Keratinocyte (primary cell): Measurements from ENCODE around the gene NUP214. TPM values are rescaled to one million over a fixed set of nuclear protein-coding genes. Genes with fewer than 3 reads are reported as not detected.

Experiments used
- DNase-seq: peaks from one replicate; pipeline ENCODE4 v3.0.0-alpha.2; 2011; ENCODE audit warnings: low read depth, missing footprints, low spot score
- FAIRE-seq: peaks from 2 replicates; lab custom pipeline; 2011; peaks lifted over from hg19 to GRCh38; lab: Jason Lieb, UNC
- H2AFZ ChIP-seq: 2 replicates; pipeline ENCODE4 v1.6.0; 2012; ENCODE audit warnings: low read length, control low read depth, inconsistent platforms; ENCODE audit not compliant: control insufficient read depth
- H3K27ac ChIP-seq: 2 replicates; pipeline ENCODE4 v1.5.1; 2011; ENCODE audit warnings: low read length; ENCODE audit not compliant: control insufficient read depth, insufficient read depth
- H3K27me3 ChIP-seq: 3 replicates; pipeline ENCODE4 v1.6.0; 2011; ENCODE audit warnings: low read length; ENCODE audit not compliant: control insufficient read depth, insufficient read depth; ENCODE audit errors: extremely low read depth
- H3K36me3 ChIP-seq, 2 experiments: 2 replicates in 1 of 2; 3 replicates in 1 of 2; pipeline ENCODE4 v1.5.1; 2011; ENCODE audit warnings: low read length in 2 of 2, mild to moderate bottlenecking in 1 of 2; ENCODE audit not compliant: control insufficient read depth in 2 of 2, insufficient read depth in 2 of 2; ENCODE audit errors: extremely low read depth in 1 of 2
- H3K4me1 ChIP-seq: 3 replicates; pipeline ENCODE4 v1.5.1; 2011; ENCODE audit warnings: low read length; ENCODE audit not compliant: control insufficient read depth, insufficient read depth; ENCODE audit errors: extremely low read depth
- H3K4me2 ChIP-seq: 3 replicates; pipeline ENCODE4 v1.6.0; 2011; ENCODE audit warnings: low read depth, low read length; ENCODE audit not compliant: control insufficient read depth, insufficient read depth; ENCODE audit errors: extremely low read depth
- H3K4me3 ChIP-seq, 3 experiments: fragments of 200-600 bp in 1 of 3; sonication (generic) in 1 of 3; 2 replicates in 2 of 3; 3 replicates in 1 of 3; pipeline ENCODE4 v1.5.1; 2011 to 2016; ENCODE audit warnings: low read length in 3 of 3, mild to moderate bottlenecking in 3 of 3, control low read depth in 2 of 3, inconsistent platforms in 1 of 3, low read depth in 1 of 3, mixed read lengths in 1 of 3, mixed run types in 1 of 3, moderate library complexity in 1 of 3; ENCODE audit not compliant: control insufficient read depth in 2 of 3, insufficient read depth in 2 of 3; ENCODE audit errors: extremely low read depth in 1 of 3
- H3K79me2 ChIP-seq: 2 replicates; pipeline ENCODE4 v1.6.0; 2012; ENCODE audit warnings: low read length; ENCODE audit not compliant: control insufficient read depth, insufficient read depth
- H3K9ac ChIP-seq: 3 replicates; pipeline ENCODE4 v1.6.0; 2011; ENCODE audit warnings: low read length; ENCODE audit not compliant: control insufficient read depth, insufficient read depth; ENCODE audit errors: extremely low read depth
- H3K9me1 ChIP-seq: 3 replicates; pipeline ENCODE4 v1.6.0; 2011; ENCODE audit warnings: low read length; ENCODE audit not compliant: control insufficient read depth, insufficient read depth; ENCODE audit errors: extremely low read depth
- H3K9me3 ChIP-seq: 2 replicates; pipeline ENCODE4 v1.5.1; 2012; ENCODE audit warnings: low read depth, low read length; ENCODE audit not compliant: control insufficient read depth
- H4K20me1 ChIP-seq: 3 replicates; pipeline ENCODE4 v1.6.0; 2011; ENCODE audit warnings: low read length; ENCODE audit not compliant: control insufficient read depth, insufficient read depth; ENCODE audit errors: extremely low read depth
- EZH2 ChIP-seq: IDR thresholded peaks from one replicate; pipeline ENCODE4 v1.6.1; 2012; ENCODE audit warnings: inconsistent platforms, mild to moderate bottlenecking, low read length, moderate library complexity
- dilution Hi-C: fragments of 300-500 bp; cut with MboI; formaldehyde crosslinking; loops from one replicate; pipeline ENCODE4 v1.7.0; 2020; ENCODE audit warnings: low sequenced_read_pairs; ENCODE audit not compliant: extremely low pct_ligation_motif_present
- polyA plus RNA-seq, 5 experiments: library from polyadenylated mRNA; depleted of rRNA in 3 of 5; stranded (reverse) in 3 of 5; stranded (forward) in 1 of 5; unstranded in 1 of 5; fragments of >200 nt; gene quantifications; 1 replicate in 1 of 5; 2 replicates in 3 of 5; 3 replicates in 1 of 5; pipeline versions ENCODE4 v1.2.1 to v1.2.3, GENCODE V29; 2011 to 2012; ENCODE audit warnings: missing spikeins in 2 of 5, low read depth in 1 of 5, low replicate concordance in 1 of 5
- TF ChIP-seq, protein P1 (sequence below), 3 experiments: IDR thresholded peaks in 1 of 3; conservative IDR thresholded peaks in 1 of 3; optimal IDR thresholded peaks in 1 of 3; 2 replicates in 2 of 3; 3 replicates in 1 of 3; pipeline versions ENCODE3 to v1.5.1; 2011; ENCODE audit warnings: low read length in 3 of 3, mild to moderate bottlenecking in 3 of 3, moderate library complexity in 2 of 3, control low read depth in 1 of 3, inconsistent platforms in 1 of 3; ENCODE audit not compliant: insufficient read depth in 2 of 3; ENCODE audit errors: extremely low read depth in 1 of 3

The NUP214 gene
- polyA plus RNA-seq, 1 donor (not counting 4 experiments of a cell fraction or from before 2014, with no cell fraction given) = 7.3 TPM

- H3K9me1 ChIP-seq = no peaks in the 10 kb centered on the region
- H3K36me3 ChIP-seq = no peaks in the 10 kb centered on the region
- no peak overlapping the region for H3K4me2 ChIP-seq
- no peak for TF ChIP-seq EZH2
- TF ChIP-seq, protein P1, sequence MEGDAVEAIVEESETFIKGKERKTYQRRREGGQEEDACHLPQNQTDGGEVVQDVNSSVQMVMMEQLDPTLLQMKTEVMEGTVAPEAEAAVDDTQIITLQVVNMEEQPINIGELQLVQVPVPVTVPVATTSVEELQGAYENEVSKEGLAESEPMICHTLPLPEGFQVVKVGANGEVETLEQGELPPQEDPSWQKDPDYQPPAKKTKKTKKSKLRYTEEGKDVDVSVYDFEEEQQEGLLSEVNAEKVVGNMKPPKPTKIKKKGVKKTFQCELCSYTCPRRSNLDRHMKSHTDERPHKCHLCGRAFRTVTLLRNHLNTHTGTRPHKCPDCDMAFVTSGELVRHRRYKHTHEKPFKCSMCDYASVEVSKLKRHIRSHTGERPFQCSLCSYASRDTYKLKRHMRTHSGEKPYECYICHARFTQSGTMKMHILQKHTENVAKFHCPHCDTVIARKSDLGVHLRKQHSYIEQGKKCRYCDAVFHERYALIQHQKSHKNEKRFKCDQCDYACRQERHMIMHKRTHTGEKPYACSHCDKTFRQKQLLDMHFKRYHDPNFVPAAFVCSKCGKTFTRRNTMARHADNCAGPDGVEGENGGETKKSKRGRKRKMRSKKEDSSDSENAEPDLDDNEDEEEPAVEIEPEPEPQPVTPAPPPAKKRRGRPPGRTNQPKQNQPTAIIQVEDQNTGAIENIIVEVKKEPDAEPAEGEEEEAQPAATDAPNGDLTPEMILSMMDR (optimal IDR thresholded peaks at IDR 0.05 in 1 of 3, IDR thresholded peaks at IDR 0.05 in 1 of 3, conservative IDR thresholded peaks at IDR 0.05 in 1 of 3; ENCODE audit: extremely low read depth in 1 of 3, insufficient read depth in 2 of 3, low read length in 3 of 3) = no peak
- no peak overlapping the region for H3K27ac ChIP-seq
- H4K20me1 ChIP-seq = no peaks in the 10 kb centered on the region
- H3K4me3 ChIP-seq = no peak overlapping the region
- no peak overlapping the region for H2AFZ ChIP-seq
- no peaks in the 10 kb centered on the region for H3K27me3 ChIP-seq
- no peak for FAIRE-seq
- dilution Hi-C loops = no loop called here
- no peaks in the 10 kb centered on the region for H3K9me3 ChIP-seq
- DNase-seq = no peak
- H3K79me2 ChIP-seq = no peaks in the 10 kb centered on the region
- H3K9ac ChIP-seq = no peak overlapping the region
- H3K4me1 ChIP-seq = peaks cover 9% of the 10 kb centered on the region
Observed at GRCh38 chr9:131111186-131111853, 14.1 kb upstream of the NUP214 start.

DNA sequence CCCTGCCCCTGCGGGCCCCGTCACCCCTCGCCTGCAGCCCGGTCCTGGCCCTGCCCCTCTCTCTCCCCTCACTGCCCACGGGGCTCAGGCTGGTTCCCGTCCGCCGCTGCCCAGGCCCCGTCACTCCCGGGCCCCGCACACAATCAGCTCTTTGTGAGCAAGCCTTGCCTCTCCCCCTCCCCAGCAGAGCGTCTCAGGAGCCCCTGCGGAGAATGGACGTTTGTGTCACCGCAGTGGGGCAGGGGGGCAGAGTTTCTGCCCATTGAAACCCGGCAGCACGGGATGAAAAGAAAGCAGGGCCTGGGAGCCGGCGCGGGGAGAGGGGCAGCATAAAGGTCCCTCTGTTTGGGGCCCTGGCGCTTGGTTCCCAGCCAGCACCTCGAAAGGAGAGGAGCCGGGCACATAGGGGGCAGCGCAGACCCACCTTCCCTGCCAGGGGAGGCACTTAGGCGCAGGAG lies 13.5 kb upstream of the NUP214 start:
- Histone ChIP-seq H3K4me2 (no peak overlapping the region), H2AFZ (no peak overlapping the region), H3K4me3 (no peak overlapping the region), H3K36me3 (no peaks in the 10 kb centered on the region), H3K27ac (no peak overlapping the region), H3K79me2 (no peaks in the 10 kb centered on the region), H3K9me1 (no peaks in the 10 kb centered on the region), H3K4me1 (peaks cover 9% of the 10 kb centered on the region), H3K9ac (no peak overlapping the region), H3K27me3 (no peaks in the 10 kb centered on the region), H4K20me1 (no peaks in the 10 kb centered on the region), H3K9me3 (no peaks in the 10 kb centered on the region)
- FAIRE-seq (no peak), DNase-seq (no peak)
- dilution Hi-C loops = no loop called here
- no peak for TF ChIP-seq EZH2
- TF ChIP-seq, protein P1 (optimal IDR thresholded peaks at IDR 0.05 in 1 of 3, IDR thresholded peaks at IDR 0.05 in 1 of 3, conservative IDR thresholded peaks at IDR 0.05 in 1 of 3; ENCODE audit: extremely low read depth in 1 of 3, insufficient read depth in 2 of 3, low read length in 3 of 3) = no peak
